NAMALWA (cell line): ENCODE measurements around the gene UNC45A.
"Not testable (repeated sequence)": the region's sequence is repeated elsewhere in the genome, so short reads cannot be mapped to it uniquely, and the experiment has no call there.

ENCODE experiments used
- DNase-seq: peaks from one replicate; pipeline ENCODE4 v3.0.0-alpha.2; 2015; ENCODE audit warnings: low spot score

The UNC45A gene

DNA sequence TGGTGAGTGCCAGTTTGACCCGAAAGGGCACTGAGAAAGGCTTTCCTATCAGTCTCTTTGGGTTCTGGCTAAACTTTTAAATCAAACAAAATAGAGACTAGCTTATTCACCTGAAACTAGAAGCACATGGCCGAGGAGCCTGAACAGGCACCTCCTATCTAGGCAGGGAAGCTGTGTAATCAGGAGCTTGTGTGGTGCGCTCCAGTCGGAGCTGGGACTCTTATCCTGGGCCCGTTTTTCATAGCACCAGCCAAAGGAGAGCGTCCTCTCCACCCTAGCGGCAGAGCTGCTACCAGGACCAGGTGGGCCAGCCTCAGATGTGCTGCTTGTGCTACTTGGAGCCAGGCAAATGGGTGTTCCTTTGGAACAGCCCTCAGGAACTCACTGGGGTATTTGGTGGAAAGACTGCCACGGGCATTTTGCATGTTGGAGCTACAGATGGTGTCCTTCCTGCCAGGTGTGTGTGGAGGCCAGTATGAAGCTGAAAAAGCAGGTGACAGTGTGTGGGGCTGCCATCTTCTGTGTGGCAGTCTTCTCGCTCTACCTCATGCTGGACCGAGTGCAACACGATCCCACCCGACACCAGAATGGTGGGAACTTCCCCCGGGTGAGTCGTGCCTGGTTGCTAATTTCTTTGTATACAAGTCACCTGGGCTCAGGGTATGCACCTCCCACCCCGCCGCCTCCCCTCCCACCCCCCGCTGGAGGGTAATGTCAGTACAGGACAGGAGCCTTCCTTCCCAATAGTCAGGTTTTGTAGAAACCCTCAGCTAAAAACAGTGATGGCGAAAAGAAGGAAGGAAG lies 31.1 kb upstream of the UNC45A start:
- DNase-seq: no peak

DNA sequence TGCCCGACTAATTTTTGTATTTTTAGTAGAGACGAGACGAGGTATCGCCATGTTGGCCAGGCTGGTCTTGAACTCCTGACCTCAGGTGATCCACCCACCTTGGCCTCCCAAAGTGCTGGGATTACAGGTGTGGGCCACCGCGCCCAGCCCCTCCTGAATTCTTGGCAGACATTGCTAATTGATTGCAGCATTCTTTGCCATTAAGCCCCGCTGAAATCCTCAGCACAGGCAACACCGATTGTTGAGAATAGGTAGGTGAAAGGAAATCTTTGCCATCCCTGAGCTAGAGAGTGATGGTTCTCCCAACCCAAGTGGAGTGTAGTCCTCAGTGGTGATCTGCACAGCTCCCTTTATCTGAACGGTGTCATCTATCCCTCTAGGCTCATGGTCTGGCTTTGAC lies 30.3 kb upstream of the UNC45A start:
- DNase-seq: no peak

DNA sequence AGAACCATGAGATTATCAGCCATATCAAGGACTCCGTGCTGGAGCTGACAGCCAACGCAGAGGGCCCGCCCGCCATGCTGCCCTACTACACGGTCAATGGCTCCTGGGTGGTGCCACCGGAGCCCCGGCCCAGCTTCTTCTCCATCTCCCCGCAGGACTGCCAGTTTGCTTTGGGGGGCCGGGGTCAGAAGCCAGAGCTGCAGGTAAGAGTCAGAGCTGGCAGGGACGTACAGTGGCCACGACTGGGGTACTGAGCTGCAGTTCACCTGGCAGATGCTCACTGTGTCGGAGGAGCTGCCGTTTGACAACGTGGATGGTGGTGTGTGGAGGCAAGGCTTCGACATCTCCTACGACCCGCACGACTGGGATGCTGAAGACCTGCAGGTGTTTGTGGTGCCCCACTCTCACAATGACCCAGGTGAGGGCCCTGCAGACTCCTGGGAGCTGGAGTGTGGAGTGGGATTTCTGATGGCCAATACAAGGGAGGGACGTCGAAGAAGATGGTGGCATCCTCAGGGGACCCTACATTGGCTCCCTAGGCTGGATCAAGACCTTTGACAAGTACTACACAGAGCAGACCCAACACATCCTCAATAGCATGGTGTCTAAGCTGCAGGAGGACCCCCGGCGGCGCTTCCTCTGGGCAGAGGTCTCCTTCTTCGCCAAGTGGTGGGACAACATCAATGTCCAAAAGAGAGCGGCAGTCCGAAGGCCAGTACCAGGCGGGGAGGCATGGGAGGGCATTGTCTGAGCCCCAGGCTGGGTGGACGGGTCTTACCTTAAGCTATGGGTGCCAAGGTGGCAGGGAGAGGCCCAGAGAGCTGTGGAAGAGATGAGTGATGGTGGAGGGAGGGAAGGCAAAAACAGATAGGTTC lies 29.5 kb upstream of the UNC45A start:
- DNase-seq: no peak

DNA sequence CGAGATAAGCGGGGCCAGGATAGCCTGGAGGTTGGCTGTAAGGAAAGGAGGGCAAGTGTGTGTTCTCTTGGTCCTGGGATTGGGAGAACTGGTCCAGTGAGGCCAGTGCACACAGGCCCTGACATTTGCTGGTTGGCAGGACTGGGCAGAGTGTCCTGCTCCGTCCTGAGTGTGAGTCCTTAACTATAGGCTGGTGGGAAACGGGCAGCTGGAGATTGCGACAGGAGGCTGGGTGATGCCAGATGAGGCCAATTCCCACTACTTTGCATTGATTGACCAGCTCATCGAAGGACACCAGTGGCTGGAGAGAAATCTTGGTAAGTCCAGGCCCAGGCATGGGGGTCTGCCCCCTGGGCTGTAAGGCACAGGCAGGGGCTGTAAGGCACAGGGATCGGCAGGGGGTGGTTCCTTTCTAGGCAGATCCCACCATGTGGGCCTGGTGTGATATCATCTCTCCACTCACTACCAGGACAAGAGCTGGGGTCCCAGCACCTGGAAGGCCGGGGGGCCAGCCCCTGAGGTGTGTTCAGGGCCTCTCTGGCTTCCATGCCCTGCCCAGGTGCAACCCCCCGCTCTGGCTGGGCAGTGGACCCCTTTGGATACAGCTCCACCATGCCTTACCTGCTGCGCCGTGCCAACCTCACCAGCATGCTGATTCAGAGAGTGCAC lies 28.8 kb upstream of the UNC45A start:
- DNase-seq: no peak

DNA sequence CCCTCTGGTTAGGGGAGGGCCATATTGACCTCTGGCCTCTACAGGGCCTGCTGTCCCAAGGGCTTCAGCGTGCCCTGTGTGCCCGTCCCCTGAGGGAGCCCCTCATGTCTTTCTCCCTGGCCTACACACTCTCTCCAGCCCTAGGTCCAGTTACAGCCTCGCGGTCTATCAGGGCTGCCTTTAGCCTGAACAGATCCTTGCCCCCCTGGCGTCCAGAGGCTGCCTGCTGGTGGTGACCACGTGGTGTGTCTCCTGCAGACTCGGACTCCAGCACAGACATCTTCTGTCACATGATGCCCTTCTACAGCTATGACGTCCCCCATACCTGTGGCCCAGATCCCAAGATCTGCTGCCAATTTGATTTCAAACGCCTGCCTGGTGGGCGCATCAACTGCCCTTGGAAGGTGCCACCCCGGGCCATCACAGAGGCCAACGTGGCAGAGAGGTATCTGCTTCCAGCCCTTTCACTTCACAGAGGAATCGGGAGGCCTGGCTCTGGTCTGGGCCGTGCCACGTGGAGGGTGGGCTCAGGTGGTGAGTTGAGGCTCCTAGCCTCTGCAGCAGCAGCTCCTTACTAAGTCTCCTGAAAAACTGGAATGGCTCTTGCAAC lies 27.9 kb upstream of the UNC45A start:
- DNase-seq: no peak

DNA sequence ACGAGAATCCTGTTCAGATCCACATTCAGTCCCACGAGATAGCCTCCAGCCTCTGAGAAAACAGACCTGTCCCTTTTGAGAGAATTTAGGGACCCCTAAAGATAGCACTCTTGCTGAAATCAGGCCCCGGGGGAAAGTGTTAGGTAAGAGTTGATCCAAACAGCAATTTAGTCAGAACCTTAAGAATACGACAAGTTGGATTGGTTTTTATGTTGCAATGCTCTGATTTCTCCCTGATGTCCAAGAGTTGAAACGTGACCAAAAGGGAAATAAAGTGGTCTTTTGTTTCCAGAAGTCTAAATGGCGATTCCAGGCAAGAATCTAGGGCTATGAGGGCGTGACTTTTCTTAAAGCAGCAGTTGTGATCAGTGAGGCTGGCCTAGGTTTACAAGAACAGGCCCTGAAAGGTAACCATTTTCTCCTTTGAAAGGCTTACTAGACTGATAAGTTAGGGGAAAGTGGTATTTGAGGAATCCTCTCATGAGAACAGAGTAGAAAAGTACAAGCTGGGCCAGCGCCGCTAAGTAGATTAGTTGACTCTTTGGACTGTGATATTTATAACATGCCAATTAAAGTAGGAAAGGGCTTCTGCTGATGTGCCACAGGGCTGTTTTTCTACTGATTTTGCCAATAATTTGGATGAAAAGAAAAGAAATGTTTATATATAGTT lies 27.1 kb upstream of the UNC45A start:
- no peak for DNase-seq

DNA sequence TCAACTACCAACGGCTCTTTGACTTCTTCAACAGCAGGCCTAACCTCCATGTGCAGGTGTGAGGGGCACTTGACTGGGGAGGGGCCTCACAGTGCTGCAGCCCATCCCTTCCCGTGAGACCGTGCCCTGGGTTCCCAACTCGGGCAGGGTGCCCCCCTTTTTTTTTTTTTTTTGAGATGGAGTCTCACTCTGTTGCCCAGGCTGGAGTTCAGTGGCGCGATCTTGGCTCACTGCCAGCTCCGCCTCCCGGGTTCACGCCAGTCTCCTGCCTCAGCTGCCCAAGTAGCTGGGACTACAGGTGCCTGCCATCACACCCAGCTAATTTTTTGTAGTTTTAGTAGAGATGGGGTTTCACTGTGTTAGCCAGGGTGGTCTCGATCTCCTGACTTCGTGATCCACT lies 25.6 kb upstream of the UNC45A start:
- DNase-seq: not testable (repeated sequence)

DNA sequence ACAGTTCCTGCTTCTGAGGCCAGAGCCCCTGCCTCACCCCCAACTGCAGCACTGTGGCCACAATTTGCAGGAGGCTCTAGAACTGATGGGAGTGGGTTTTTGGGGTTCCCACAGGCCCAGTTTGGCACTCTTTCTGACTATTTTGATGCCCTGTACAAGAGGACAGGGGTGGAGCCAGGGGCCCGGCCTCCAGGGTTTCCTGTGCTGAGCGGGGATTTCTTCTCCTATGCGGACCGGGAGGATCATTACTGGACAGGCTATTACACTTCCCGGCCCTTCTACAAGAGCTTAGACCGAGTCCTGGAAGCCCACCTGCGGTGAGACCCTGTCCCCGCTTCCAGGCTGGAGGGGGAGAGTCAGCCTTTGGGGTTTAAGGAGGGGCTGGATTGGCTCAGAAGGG lies 25.1 kb upstream of the UNC45A start:
- DNase-seq: no peak

DNA sequence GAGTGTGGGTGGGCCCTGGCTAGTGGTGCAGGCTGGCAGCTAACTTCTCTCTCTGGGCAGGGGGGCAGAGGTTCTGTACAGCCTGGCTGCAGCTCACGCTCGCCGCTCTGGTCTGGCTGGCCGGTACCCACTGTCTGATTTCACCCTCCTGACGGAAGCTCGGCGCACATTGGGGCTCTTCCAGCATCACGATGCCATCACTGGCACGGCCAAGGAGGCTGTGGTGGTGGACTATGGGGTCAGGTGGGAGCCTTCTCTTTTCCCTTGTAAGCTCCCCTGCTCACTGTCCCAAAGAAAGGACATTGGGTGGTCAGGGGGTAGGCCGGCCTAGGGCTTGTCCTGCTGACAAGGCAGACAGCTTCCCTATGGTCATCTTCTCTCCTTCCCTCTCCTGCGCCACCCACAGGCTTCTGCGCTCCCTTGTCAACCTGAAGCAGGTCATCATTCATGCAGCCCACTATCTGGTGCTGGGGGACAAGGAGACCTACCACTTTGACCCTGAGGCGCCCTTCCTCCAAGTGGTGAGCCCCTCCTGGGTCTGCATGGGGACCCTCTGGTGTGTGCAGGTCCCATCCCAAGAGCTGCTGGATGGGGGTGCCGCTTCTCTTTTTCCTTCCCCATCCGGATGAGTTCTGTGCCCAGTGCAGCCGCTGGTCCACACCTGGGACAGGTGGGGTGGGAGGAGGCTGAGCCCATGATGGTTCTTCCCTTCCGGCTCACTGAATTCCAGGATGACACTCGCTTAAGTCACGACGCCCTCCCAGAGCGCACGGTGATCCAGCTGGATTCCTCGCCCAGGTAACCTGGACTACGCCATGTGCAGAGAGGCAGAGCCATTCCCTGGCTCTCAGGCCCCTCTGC lies 24.4 kb upstream of the UNC45A start:
- no peak for DNase-seq

DNA sequence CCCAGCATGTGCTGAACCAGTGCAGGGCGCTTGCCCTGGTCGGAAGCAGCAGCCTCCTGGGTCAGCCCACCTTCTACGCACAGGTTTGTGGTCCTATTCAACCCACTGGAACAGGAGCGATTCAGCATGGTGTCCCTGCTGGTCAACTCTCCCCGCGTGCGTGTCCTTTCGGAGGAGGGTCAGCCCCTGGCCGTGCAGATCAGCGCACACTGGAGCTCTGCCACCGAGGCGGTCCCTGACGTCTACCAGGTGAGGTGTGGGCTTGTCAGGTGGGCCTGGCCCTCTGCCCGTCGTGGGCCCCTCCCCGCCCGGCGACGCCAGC lies 23.8 kb upstream of the UNC45A start:
- no peak for DNase-seq

DNA sequence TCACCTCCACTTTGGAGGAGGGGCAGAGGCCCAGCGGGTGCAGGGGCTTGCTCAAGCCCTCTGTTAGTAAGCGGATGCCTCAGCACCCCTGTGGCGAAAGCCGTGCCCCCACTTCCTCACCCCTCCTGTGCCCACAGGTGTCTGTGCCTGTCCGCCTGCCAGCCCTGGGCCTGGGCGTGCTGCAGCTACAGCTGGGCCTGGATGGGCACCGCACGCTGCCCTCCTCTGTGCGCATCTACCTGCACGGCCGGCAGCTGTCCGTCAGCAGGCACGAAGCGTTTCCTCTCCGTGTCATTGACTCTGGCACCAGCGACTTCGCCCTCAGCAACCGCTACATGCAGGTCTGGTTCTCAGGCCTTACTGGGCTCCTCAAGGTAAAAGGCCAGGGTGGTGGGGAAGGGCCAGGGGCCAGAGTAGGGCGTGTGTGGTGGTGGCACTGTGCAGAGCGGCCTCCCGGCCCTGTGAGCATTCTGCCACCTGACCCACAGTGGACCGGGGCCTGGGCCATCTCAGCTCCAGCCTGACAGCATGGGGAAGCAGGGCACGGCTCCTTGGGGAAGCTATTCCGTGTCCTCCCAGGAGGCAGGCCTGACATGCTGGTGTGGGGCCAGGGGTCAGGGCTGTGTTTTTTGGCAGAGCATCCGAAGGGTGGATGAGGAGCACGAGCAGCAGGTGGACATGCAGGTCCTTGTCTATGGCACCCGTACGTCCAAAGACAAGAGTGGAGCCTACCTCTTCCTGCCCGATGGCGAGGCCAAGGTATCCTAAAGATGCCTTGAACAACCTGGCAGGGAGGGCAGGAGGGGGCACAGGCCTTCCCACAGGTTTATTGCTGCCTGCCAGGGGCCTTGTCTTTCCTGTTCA lies 22.9 kb upstream of the UNC45A start:
- DNase-seq: no peak

DNA sequence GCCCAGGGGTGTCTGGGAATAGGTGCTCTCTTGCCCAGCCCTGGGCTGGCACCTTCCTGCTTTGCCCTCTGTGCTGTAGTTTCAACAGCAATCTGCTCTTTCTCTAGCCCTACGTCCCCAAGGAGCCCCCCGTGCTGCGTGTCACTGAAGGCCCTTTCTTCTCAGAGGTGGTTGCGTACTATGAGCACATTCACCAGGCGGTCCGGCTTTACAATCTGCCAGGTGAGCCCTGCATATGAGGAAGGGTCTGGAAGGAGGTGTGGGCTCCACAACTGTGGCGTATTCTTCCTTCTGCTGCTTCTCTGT lies 22.4 kb upstream of the UNC45A start:
- no peak for DNase-seq

DNA sequence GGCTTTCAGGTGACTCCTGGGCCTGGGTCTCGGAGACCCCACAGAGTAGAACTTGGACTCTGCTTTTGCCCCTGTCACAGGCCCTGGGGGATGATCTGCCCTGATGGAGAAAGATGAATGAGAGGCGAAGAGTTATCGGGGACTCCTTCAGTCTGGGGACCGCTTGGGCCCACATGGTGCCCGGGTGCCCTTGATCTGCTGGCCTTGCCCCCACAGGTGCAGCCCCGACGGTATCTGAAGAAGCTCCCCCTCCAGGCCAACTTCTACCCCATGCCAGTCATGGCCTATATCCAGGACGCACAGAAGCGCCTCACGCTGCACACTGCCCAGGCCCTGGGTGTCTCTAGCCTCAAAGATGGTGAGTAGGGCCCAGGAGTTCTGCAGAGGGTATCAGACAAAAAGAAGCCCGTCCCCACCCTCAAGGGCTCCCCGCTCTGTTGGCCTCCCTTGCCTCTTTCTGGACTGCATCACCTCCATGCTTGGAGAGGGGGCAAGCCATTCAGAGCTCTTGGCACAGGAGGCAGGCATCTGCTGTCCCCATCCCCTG lies 21.6 kb upstream of the UNC45A start:
- no peak for DNase-seq

DNA sequence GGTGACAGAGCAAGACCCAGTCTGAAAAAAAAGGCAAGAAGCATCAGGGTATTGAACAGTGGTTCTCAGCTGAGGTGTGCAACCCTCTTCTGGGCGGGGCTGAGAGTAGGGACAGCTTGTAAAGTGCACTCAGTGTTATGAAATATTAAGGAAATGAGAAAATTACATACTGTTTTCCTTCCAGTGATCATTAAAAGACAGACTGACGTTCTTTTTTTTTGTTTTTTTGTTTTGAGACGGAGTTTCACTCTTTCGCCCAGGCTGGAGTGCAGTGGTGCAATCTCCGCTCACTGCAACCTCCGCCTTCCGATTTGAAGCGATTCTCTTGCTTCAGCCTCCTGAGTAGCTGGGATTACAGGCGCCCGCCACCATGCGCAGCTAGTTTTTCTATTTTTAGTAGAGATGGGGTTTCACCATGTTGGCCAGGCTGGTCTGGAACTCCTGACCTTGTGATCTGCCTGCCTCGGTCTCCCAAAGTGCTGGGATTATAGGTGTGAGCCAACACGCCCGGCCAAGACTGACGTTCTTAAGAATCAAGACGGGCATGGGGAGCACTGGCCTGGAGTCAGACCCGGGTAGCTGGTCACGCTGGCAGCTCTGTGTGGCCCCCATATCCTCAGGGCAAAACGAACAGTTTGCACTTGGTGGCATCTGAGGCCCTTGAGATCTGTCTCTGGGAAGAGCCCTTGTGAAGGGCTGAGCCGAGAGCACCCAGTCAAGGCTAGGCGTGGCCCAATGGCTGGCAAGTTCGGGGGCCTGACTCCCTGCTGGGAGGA lies 20.6 kb upstream of the UNC45A start:
- DNase-seq: no peak

DNA sequence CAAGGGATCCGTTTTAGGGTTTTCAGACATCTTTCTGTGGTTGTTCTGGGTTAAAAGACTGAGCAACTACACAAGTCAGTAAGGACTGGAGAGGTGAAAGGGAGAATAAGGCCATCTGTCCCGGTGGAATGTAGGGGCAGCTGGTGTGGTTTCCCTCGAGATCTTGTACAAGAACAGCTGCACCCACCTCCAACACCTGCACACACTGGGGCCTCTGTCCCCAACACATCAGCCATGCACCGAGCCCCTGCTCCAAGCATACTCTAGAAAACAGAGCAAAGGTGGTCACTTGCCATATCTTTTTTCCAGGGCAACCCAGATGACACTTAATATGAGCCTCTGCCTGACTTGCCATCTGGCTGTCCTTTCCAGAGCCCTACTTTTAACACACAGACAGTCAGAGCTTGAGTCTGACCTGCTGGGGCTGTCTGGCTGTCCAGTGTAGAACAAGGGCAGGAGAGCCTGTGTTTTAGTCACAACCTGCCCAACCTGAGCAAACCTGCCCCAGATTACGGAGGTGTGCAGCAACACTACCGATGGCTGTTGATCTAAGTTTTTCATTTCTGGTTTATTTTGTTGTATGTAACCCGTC lies 19.8 kb upstream of the UNC45A start:
- peak; percentile 49 for DNase-seq

DNA sequence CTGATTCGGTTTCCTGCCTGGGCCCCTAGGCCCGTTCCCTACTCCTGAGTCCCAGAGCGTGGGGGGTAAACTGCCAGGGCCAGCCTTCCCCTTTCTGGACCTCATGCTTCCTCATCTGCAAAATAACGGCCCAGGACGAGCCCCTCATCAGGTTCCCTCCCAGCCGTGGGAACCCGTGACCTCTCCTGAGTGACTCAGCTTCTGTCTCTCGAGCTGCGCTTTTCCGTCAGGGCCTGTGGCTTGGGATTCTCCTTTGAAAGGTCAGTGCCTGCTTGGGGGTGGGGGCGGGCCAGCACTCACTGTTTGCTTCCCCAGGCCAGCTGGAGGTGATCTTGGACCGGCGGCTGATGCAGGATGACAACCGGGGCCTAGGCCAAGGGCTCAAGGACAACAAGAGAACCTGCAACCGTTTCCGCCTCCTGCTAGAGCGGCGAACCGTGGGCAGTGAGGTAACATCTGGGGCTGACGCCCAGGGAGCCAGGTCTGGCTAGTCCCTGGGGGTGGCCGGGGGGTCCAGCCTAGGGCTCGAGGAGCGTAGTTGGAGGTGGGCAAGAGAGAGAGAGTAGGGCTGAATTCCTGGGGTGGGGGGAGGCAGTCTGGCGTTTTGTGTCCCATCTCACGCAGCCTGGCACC lies 19.2 kb upstream of the UNC45A start:
- no peak for DNase-seq

DNA sequence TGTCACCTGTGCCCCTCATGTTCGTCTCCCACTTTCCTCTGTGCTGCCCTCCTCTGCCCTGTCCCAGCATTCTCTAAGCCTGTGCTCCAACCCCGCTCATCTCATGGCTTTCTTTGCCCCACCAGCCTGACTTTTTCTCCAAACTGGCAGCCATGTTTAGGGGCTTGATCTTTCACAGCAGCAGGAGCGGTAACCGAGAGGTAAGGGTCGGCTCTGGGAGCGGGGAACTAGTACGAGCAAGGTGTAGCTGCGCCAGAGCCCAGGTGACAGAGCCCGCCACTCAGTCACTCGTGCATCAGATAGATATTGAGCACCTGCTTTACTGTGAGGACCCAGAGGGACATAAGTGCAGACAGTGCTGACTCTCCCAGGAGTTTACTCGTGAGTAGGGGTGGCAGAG lies 18.6 kb upstream of the UNC45A start:
- no peak for DNase-seq

DNA sequence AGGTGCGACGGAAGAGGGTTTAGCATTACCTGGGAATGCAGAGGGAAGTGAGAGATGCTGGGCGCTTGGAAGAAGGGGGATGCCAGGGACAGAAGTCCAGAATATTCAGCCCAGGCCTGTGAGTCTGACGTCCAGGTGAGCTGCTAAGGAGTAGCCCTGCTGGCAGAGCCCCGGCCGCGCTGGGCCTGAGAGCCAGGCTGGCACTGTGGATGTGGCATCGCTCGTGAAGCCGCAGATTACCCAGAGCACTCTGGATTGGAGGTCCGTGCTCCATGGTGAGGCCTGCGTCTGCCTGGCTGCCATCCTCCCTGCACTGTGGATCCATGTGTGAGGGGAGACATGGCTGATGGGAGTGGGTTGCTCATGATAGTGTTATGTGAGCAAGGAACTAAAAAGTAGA lies 17.5 kb upstream of the UNC45A start:
- DNase-seq: no peak
